NB4 (cell line): ENCODE data around the gene MRPL45.

ENCODE experiments used
- MAX ChIP-seq: IDR thresholded peaks from 2 replicates; pipeline ENCODE4 v1.6.1; 2011; ENCODE audit warnings: low read depth, low read length
- POLR2A ChIP-seq: IDR thresholded peaks from 2 replicates; pipeline ENCODE4 v1.6.1; 2011; ENCODE audit warnings: mild to moderate bottlenecking; ENCODE audit not compliant: insufficient read length; ENCODE audit errors: extremely low read depth
- TF ChIP-seq, protein P1 (sequence below): IDR thresholded peaks from one replicate; pipeline ENCODE4 v1.5.1; 2012; ENCODE audit warnings: low read depth, low read length

DNA sequence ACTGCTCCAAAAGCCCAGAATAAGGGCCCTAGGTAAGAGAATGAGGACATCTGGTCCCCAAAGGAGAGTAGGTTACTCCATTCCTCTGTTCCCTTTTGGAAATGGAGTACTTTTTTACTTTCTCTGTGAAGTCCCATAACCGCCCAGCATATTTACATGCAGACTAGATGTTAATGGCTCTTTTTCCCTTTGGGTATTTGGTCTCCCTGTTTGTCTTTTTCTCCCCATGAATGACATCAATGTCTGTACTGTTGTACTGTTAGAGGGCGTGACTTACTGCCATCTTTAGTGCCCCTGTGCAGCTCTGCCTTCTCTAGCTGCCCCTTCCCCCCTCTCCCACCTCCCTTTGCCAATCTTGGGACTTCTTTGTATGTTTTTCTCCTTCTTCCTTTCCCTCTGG, 27.8 kb downstream of the MRPL45 start:
- TF ChIP-seq, protein P1, sequence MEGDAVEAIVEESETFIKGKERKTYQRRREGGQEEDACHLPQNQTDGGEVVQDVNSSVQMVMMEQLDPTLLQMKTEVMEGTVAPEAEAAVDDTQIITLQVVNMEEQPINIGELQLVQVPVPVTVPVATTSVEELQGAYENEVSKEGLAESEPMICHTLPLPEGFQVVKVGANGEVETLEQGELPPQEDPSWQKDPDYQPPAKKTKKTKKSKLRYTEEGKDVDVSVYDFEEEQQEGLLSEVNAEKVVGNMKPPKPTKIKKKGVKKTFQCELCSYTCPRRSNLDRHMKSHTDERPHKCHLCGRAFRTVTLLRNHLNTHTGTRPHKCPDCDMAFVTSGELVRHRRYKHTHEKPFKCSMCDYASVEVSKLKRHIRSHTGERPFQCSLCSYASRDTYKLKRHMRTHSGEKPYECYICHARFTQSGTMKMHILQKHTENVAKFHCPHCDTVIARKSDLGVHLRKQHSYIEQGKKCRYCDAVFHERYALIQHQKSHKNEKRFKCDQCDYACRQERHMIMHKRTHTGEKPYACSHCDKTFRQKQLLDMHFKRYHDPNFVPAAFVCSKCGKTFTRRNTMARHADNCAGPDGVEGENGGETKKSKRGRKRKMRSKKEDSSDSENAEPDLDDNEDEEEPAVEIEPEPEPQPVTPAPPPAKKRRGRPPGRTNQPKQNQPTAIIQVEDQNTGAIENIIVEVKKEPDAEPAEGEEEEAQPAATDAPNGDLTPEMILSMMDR, result no peak
- TF ChIP-seq POLR2A (no peak), MAX (no peak)
